Subcutaneous adipose tissue (tissue), 4 donors: ENCODE data around the gene NOM1. TPM values are rescaled to one million over a fixed set of nuclear protein-coding genes. Genes with fewer than 3 reads are reported as not detected.

ENCODE experiments used
- CTCF ChIP-seq: fragments of 450-650 bp; IDR thresholded peaks from one replicate; pipeline ENCODE4 v1.5.1; 2016; ENCODE audit warnings: low read depth, mild to moderate bottlenecking, control low read depth, antibody characterized with exemption, moderate library complexity
- total RNA-seq, 4 donors: library from RNA; depleted of rRNA; stranded (reverse); fragments of >200 nt; gene quantifications; one replicate each; pipeline ENCODE4 v1.1.0, GENCODE V29; 2016

NOM1 gene
- total RNA-seq, 4 donors from 2014 or later: 12.7 to 25.1 (median 18.7) TPM

- no peak for TF ChIP-seq CTCF
These were observed 68.3 kb downstream of the NOM1 start for GRCh38 chr7:157017603-157018327.

- no peak for TF ChIP-seq CTCF
These were observed 69.0 kb downstream of the NOM1 start for GRCh38 chr7:157018328-157018996.

- no peak for TF ChIP-seq CTCF
These were observed 69.6 kb downstream of the NOM1 start for GRCh38 chr7:157018997-157019608.

GRCh38 chr7:157019718-157020451 lies 70.4 kb downstream of the NOM1 start:
- no peak for TF ChIP-seq CTCF

- TF ChIP-seq CTCF: no peak
These were observed 71.1 kb downstream of the NOM1 start for GRCh38 chr7:157020514-157021070.

GRCh38 chr7:157021071-157021870 lies 71.8 kb downstream of the NOM1 start:
- no peak for TF ChIP-seq CTCF
